Measurements from ENCODE around the gene LONP2.
A peak's percentile ranks its signal among the peaks of the same experiment; 100 is the strongest.

Gene LONP2

GRCh38 chr16:48382131-48382530, 138.0 kb downstream of the LONP2 start:
- Histone ChIP-seq H3K4me1 (ENCODE audit: low read length) (no peaks in the 10 kb centered on the region), H3K79me2 (ENCODE audit: low read length) (peaks cover 73% of the 10 kb centered on the region), H3K4me2 (ENCODE audit: low read depth, low read length) (no peak overlapping the region), H3K27ac (ENCODE audit: low read length) (no peak overlapping the region), H4K20me1 (ENCODE audit: insufficient read depth, low read length) (peaks cover 25% of the 10 kb centered on the region), H3K36me3 (replicated peaks; ENCODE audit: insufficient read depth, low read length) (no peaks in the 10 kb centered on the region), H3K9me3 (replicated peaks; ENCODE audit: insufficient read depth, low read length) (no peaks in the 10 kb centered on the region), H3K9ac (ENCODE audit: low read length) (no peak overlapping the region), H3K9me2 (replicated peaks; ENCODE audit: insufficient read depth, low read length) (no peaks in the 10 kb centered on the region), H2AFZ (ENCODE audit: low read length) (no peak overlapping the region), H3K4me3 (ENCODE audit: low read length) (no peak overlapping the region), H3F3A (ENCODE audit: insufficient read depth, low read length) (peaks cover 5% of the 10 kb centered on the region), H3K27me3 (replicated peaks; ENCODE audit: insufficient read depth, low read length) (no peaks in the 10 kb centered on the region)
- no peak for DNase-seq
- no peak for TF ChIP-seq EZH2 (optimal IDR thresholded peaks at IDR 0.05; ENCODE audit: low read depth, low read length)

GRCh38 chr16:48383009-48383876, 139.1 kb downstream of the LONP2 start:
- DNase-seq = no peak
- Histone ChIP-seq H3K4me2 (ENCODE audit: low read depth, low read length) (peak overlapping the region; percentile 73), H3K36me3 (replicated peaks; ENCODE audit: insufficient read depth, low read length) (no peaks in the 10 kb centered on the region), H3K9me3 (replicated peaks; ENCODE audit: insufficient read depth, low read length) (no peaks in the 10 kb centered on the region), H3K4me1 (ENCODE audit: low read length) (no peaks in the 10 kb centered on the region), H3F3A (ENCODE audit: insufficient read depth, low read length) (peaks cover 5% of the 10 kb centered on the region), H4K20me1 (ENCODE audit: insufficient read depth, low read length) (peaks cover 25% of the 10 kb centered on the region), H3K79me2 (ENCODE audit: low read length) (peaks cover 62% of the 10 kb centered on the region), H3K27me3 (replicated peaks; ENCODE audit: insufficient read depth, low read length) (no peaks in the 10 kb centered on the region), H3K27ac (ENCODE audit: low read length) (no peak overlapping the region), H3K4me3 (ENCODE audit: low read length) (peak overlapping the region; percentile 88), H3K9ac (ENCODE audit: low read length) (peak overlapping the region; percentile 71; the same call in 1 of the 2 replicates), H2AFZ (ENCODE audit: low read length) (no peak overlapping the region), H3K9me2 (replicated peaks; ENCODE audit: insufficient read depth, low read length) (no peaks in the 10 kb centered on the region)
- TF ChIP-seq CTCF (IDR thresholded peaks at IDR 0.05; ENCODE audit: low read length) (no peak), EZH2phosphoT487 (IDR thresholded peaks at IDR 0.05; ENCODE audit: low read length) (no peak), EZH2 (optimal IDR thresholded peaks at IDR 0.05; ENCODE audit: low read depth, low read length) (no peak)

GRCh38 chr16:48383877-48384519, 139.9 kb downstream of the LONP2 start:
- peaks cover 5% of the 10 kb centered on the region for H3F3A ChIP-seq (ENCODE audit: insufficient read depth, low read length)
- no peaks in the 10 kb centered on the region for H3K36me3 ChIP-seq (replicated peaks; ENCODE audit: insufficient read depth, low read length)
- peak overlapping the region; percentile 88 for H3K4me3 ChIP-seq (ENCODE audit: low read length)
- H4K20me1 ChIP-seq (ENCODE audit: insufficient read depth, low read length) = peaks cover 19% of the 10 kb centered on the region
- H2AFZ ChIP-seq (ENCODE audit: low read length) = no peak overlapping the region
- no peak for TF ChIP-seq EZH2phosphoT487 (IDR thresholded peaks at IDR 0.05; ENCODE audit: low read length)
- no peak for TF ChIP-seq EZH2 (optimal IDR thresholded peaks at IDR 0.05; ENCODE audit: low read depth, low read length)
- no peak for TF ChIP-seq CTCF (IDR thresholded peaks at IDR 0.05; ENCODE audit: low read length)
- H3K4me1 ChIP-seq (ENCODE audit: low read length) = no peaks in the 10 kb centered on the region
- H3K4me2 ChIP-seq (ENCODE audit: low read depth, low read length) = peak overlapping the region; percentile 73
- no peaks in the 10 kb centered on the region for H3K27me3 ChIP-seq (replicated peaks; ENCODE audit: insufficient read depth, low read length)
- peaks cover 55% of the 10 kb centered on the region for H3K79me2 ChIP-seq (ENCODE audit: low read length)
- H3K27ac ChIP-seq (ENCODE audit: low read length) = peak overlapping the region; percentile 41; the same call in 1 of the 2 replicates
- peak; percentile 43 for DNase-seq
- H3K9me2 ChIP-seq (replicated peaks; ENCODE audit: insufficient read depth, low read length) = no peaks in the 10 kb centered on the region
- no peaks in the 10 kb centered on the region for H3K9me3 ChIP-seq (replicated peaks; ENCODE audit: insufficient read depth, low read length)
- peak overlapping the region; percentile 71 for H3K9ac ChIP-seq (ENCODE audit: low read length)
